ENCODE data around the gene STIM1.

DNA sequence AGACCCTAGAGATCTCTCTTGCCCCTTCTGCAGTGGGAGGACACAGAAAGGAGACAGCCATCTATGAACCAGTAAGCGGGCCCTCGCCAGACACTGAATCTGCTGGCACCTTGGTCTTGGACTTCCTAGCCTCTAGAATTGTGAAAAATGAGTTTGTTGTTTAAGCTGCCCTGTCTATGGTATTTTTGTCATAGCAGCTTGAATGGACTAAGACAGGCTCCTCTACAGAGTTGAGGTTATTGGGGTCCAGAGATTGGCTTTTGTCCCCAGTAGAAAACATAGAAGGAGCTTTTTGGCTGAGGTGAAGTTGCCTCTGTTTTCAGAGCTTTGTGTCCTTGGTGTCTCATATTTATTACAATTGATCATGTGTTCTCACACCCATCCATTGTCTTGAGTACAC lies 77.2 kb downstream of the STIM1 start:
- no peak for TF ChIP-seq POLR2A (IDR thresholded peaks at IDR 0.05; ENCODE audit: low read depth, low read length)
- no peak for TF ChIP-seq POLR2AphosphoS5 (IDR thresholded peaks at IDR 0.05; ENCODE audit: low read depth, low read length)
- TF ChIP-seq TAF1 (IDR thresholded peaks at IDR 0.05; ENCODE audit: borderline replicate concordance, low read depth, low read length): no peak

All from GM12892 (cell line).